GM12891 (cell line): ENCODE data around the gene PPP6R1.

Source experiments
- DNase-seq: peaks from one replicate; pipeline ENCODE4 v3.0.0; 2011; ENCODE audit warnings: low spot score; ENCODE audit not compliant: insufficient read length
- FAIRE-seq: peaks from 2 replicates; lab custom pipeline; 2011; peaks lifted over from hg19 to GRCh38; lab: Jason Lieb, UNC
- PAX5 ChIP-seq: IDR thresholded peaks from 2 replicates; pipeline ENCODE4 v1.6.1; 2011; ENCODE audit warnings: low read length, moderate library complexity, mild to moderate bottlenecking; ENCODE audit not compliant: insufficient read depth, severe bottlenecking
- POLR2A ChIP-seq: IDR thresholded peaks from 2 replicates; pipeline ENCODE4 v1.6.1; 2011; ENCODE audit warnings: low read depth, low read length, control low read depth
- POLR2AphosphoS5 ChIP-seq: IDR thresholded peaks from 2 replicates; pipeline ENCODE4 v1.6.1; 2011; ENCODE audit warnings: low read depth, low read length, control low read depth
- POU2F2 ChIP-seq: IDR thresholded peaks from 2 replicates; pipeline ENCODE4 v1.6.1; 2011; ENCODE audit warnings: low read depth, mild to moderate bottlenecking, control low read depth, low read length, moderate library complexity
- SPI1 ChIP-seq: IDR thresholded peaks from 2 replicates; pipeline ENCODE4 v1.6.1; 2011; ENCODE audit warnings: low read depth, low read length, control low read depth
- TAF1 ChIP-seq: IDR thresholded peaks from 2 replicates; pipeline ENCODE4 v1.6.1; 2011; ENCODE audit warnings: low read depth, low read length, control low read depth

PPP6R1 gene

DNA sequence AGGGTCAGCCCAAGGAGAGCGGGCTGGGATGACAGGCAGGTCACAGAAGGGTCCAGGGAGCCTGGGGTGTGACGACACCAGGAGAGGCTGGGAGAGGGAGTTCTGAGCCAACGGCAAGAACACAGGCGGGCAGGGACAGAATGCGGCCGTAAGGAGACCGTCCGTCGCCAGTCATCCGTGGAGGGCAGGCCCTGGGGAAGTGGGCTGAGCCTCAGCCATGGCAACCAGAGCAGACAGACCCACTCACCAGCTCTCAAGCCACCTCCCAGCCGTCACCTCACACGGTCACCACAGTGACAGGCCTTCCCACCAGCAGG lies 26.6 kb downstream of the PPP6R1 start:
- no peak for TF ChIP-seq SPI1
- no peak for TF ChIP-seq TAF1
- no peak for TF ChIP-seq POLR2AphosphoS5
- no peak for TF ChIP-seq PAX5
- FAIRE-seq (no peak), DNase-seq (no peak)

DNA sequence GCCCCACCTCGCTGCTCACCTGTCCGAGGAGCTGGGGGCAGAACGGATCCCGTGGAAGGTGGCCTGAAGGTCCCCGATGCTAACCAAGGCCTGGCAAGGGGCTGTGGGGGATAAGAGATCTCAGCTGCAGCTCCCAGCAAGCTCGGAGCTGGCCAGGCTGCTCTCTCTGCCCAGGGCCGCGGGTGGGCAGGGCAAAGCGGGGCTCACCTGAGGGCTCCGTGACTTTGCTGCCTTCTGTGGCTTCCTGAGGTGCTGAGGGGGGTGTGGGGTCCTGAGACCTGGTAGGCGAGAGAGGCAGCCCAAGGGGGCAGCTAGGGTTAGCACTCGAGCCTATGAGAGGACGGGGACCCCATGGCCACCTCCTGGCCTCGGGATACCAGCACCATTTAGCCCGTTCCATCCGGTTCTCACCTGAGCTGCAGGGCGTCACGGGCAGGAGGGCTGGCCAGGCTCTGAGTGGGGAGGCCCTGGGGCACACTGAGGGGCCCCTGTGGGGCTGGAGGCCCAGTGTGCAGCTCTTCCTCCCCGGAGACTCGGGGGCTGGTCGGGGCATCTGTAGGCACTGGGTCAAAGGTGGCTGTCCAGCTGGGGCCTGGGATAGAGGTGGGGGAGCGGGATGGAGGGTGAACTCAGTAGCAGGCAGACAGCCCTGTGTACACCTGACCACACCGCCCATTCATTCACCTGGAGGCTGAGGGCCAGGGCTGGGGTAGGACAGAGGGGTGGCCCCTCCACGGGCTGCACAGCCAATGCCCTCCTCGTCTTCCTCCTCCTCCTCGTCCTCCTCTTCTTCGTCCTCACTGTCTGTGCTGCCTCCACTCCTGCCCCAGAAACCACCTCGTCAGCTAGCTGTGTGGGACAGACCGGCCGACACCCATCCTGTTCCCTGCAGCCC lies 27.2 kb downstream of the PPP6R1 start:
- DNase-seq = no peak
- TF ChIP-seq SPI1 (no peak), PAX5 (no peak), POLR2AphosphoS5 (no peak)
- no peak for FAIRE-seq

DNA sequence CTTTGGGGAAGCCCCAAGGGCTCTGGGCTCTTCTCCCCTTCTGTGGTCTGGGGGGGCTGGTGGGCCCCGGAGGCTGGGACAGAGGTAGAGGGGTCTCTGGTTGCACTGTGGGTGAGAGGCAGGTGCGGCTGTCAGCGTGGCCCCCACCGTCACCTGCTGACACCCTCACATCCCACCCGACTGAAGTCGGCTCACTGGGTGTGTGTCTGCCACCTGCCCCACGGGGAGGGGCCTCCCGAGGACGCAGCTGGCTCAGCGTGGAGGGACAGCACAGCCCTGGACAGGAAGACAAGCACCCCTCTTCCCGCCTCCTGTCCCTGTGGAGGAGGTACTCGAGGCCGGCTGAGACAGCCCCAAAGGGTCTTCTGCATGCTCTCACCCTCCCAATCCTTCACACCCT lies 28.0 kb downstream of the PPP6R1 start:
- TF ChIP-seq PAX5 (no peak), POLR2A (no peak), POU2F2 (no peak), TAF1 (no peak), SPI1 (no peak), POLR2AphosphoS5 (no peak)
- no peak for DNase-seq
- no peak for FAIRE-seq

DNA sequence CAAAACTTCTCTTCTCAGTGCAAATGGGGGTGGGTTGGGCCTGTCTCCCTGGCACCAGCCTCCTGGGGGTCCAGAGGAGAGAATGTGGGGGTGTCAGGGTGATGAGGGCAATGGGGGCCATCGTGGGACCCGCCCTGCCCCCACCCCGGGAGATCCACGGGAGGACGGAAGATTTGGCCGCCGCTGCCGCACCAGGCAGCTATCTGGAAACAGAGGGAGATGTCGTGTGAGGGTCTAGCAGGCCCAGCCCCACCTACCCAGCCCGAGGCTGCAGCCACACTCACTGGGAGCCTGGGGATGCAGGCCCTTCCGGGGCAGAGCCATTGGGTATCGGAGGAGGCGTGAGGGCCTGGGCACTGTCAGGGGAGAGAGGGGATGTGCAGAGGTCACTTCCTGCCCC lies 28.5 kb downstream of the PPP6R1 start:
- FAIRE-seq (no peak), DNase-seq (no peak)
- TF ChIP-seq PAX5 (no peak), POLR2A (no peak), SPI1 (no peak), POLR2AphosphoS5 (no peak), POU2F2 (no peak), TAF1 (no peak)

DNA sequence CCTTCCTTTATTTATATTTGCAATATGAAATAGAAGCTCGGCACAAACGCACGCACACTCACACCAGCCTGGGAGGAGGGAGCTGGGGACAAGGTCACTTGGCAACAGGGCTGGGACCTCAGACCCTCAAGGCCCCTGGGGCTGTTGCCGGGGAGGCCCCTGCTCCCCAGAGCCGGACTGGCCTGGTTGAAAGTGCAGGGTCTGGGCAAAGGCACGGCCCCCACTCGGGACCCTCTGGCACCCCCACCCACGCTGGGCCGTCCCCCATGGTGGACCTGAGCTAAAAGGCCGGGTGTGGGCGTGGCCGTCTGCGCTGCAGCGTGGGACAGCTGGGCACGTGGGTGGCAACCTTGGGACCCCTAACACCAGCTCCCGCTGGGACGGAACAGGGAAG lies 29.0 kb downstream of the PPP6R1 start:
- FAIRE-seq (no peak), DNase-seq (no peak)
- TF ChIP-seq POU2F2 (no peak), SPI1 (no peak), TAF1 (no peak), POLR2AphosphoS5 (no peak), PAX5 (no peak), POLR2A (no peak)

DNA sequence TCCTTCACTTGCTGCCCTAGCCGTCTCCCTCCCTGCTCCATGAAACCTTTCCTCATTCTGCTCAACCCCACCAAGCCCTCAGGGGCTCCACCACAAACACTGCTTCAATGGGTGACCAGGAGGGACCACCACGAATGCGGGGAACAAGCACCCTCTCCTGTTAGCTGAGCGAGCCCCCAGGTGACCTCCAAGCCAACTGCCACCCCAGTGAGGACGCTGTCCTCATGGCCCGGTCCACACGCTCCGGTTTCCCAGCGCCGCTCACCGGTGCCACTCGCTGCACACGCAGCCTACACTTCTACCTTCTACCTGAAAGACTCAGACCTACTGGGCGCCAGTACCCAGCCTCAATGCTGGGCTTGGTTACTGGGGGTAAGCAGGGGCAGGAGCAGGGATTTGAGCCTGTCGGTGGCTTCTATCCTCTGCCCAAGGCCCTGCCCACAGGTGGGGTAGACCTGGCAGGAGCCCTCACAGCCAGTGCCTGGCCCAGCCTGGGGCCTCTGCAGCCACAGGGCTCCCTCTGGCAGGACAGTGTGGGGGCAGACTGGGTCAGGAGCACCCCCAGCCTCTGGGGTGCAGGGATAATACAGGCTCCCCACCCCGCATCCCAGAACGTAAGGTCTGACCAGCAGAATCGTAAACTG lies 29.6 kb downstream of the PPP6R1 start:
- DNase-seq = no peak

DNA sequence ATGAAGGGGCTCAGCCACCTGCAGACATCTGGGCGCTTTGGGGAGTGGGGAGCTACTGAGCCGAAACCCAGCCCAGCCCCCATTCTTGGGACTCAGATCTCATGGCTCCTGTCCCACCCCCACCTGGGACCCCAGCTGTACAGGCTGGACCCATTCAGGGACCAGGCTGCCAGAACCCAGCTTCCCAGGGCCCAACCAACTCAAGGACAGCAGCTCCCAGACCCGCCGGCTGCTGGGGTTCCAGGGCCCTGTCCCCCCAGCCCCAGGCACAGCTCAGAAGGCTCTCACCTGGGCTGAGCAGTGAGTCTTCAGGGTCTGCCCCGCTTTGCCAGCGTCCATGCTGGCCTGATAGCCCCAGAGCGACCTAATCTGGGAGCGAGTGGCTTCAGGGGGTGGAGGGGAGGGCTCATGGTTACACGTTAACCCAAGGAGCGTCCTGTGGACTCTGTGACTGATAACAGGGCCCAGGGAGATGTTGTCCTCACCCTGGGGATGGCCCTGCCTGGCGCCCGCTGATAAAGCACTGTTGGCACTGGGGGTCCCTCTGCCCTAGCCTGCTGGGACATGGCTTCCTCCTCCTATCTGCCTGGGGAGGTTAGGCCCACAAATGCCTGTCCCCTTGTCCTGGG lies 30.3 kb downstream of the PPP6R1 start, which contains the start of gene TMEM86B:
TSS of gene TMEM86B (minus strand) at position 361 of the 629 bp plus-strand sequence. CDS start at position 339, 22 bp downstream.
- no peak for TF ChIP-seq PAX5
- TF ChIP-seq POLR2AphosphoS5 = no peak
- no peak for TF ChIP-seq POU2F2
- no peak for TF ChIP-seq POLR2A
- TF ChIP-seq TAF1 = no peak
- TF ChIP-seq SPI1 = no peak
- DNase-seq = no peak
- no peak for FAIRE-seq

More for the DNA sequence above, 29.6 kb downstream of the PPP6R1 start:
- no peak for TF ChIP-seq SPI1
- TF ChIP-seq TAF1 = no peak
- TF ChIP-seq POLR2AphosphoS5 = no peak
- TF ChIP-seq POLR2A = no peak
- no peak for TF ChIP-seq POU2F2
- no peak for TF ChIP-seq PAX5
- FAIRE-seq = no peak

DNA sequence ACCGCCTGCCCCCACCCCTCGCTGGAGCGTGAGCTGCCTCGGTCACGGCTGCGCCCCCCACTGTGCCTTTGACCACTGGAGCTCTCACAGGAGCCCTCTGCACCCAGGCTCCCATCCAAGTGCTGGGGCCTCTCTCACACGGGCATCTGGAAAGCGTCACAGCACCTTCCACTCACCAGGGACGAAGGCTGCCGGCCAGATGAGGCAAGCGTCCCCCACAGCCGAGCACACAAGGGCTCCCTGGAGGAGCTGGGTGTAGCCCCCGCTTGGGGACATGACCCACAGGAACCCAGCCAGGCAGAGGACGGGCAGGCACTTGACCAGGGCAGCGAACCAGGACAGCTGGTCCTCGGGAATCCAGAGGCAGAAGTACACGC lies 30.8 kb downstream of the PPP6R1 start:
- FAIRE-seq = no peak
- no peak for TF ChIP-seq TAF1
- no peak; the same call in 1 of the 2 replicates for TF ChIP-seq POLR2A
- TF ChIP-seq POU2F2 = no peak
- TF ChIP-seq POLR2AphosphoS5 = no peak
- no peak for TF ChIP-seq PAX5
- no peak for TF ChIP-seq SPI1
- no peak for DNase-seq
